ENCODE data around the gene C1RL.

- TF ChIP-seq CTCF (IDR thresholded peaks at IDR 0.05; ENCODE audit: low read depth, low read length, missing input control) (no peak), REST (IDR thresholded peaks at IDR 0.05) (no peak), MAX (IDR thresholded peaks at IDR 0.05) (no peak), ATF3 (IDR thresholded peaks at IDR 0.05) (no peak), TAF1 (conservative IDR thresholded peaks at IDR 0.05) (no peak), SP1 (IDR thresholded peaks at IDR 0.05) (no peak), FOXA1 (IDR thresholded peaks at IDR 0.05) (no peak), JUND (IDR thresholded peaks at IDR 0.05) (no peak), ZBTB33 (IDR thresholded peaks at IDR 0.05) (no peak), RAD21 (IDR thresholded peaks at IDR 0.05) (no peak), YY1 (IDR thresholded peaks at IDR 0.05) (no peak)
Measured at GRCh38 chr12:7154042-7154441, 45.0 kb upstream of the C1RL start.
